GM12891 (cell line): ENCODE data around the gene DCC.

ENCODE experiments used
- POLR2A ChIP-seq: IDR thresholded peaks from 2 replicates; pipeline ENCODE4 v1.6.1; 2011; ENCODE audit warnings: low read depth, low read length, control low read depth
- POLR2AphosphoS5 ChIP-seq: IDR thresholded peaks from 2 replicates; pipeline ENCODE4 v1.6.1; 2011; ENCODE audit warnings: low read depth, low read length, control low read depth
- POU2F2 ChIP-seq: IDR thresholded peaks from 2 replicates; pipeline ENCODE4 v1.6.1; 2011; ENCODE audit warnings: low read depth, mild to moderate bottlenecking, control low read depth, low read length, moderate library complexity
- SPI1 ChIP-seq: IDR thresholded peaks from 2 replicates; pipeline ENCODE4 v1.6.1; 2011; ENCODE audit warnings: low read depth, low read length, control low read depth
- TAF1 ChIP-seq: IDR thresholded peaks from 2 replicates; pipeline ENCODE4 v1.6.1; 2011; ENCODE audit warnings: low read depth, low read length, control low read depth

GRCh38 chr18:52667463-52668065, 327.6 kb downstream of the DCC start:
- no peak for TF ChIP-seq POU2F2
- no peak for TF ChIP-seq POLR2A
- TF ChIP-seq POLR2AphosphoS5: no peak
- TF ChIP-seq TAF1: no peak
- no peak for TF ChIP-seq SPI1
